OCI-LY7 (cell line): ENCODE data around the gene INAVA.

Source experiments
- CTCF ChIP-seq: fragments of 200-600 bp; sonication (generic); conservative IDR thresholded peaks from 2 replicates; pipeline ENCODE4 v1.5.1; 2014; ENCODE audit warnings: mild to moderate bottlenecking, antibody characterized with exemption, low read length, moderate library complexity, mixed read lengths
- EZH2phosphoT487 ChIP-seq: fragments of 200-600 bp; sonication (generic); IDR thresholded peaks from 2 replicates; pipeline ENCODE4 v1.6.1; 2018; ENCODE audit warnings: low read depth, borderline replicate concordance, mild to moderate bottlenecking, mixed run types, antibody characterized with exemption, low read length, moderate library complexity, mixed read lengths

DNA sequence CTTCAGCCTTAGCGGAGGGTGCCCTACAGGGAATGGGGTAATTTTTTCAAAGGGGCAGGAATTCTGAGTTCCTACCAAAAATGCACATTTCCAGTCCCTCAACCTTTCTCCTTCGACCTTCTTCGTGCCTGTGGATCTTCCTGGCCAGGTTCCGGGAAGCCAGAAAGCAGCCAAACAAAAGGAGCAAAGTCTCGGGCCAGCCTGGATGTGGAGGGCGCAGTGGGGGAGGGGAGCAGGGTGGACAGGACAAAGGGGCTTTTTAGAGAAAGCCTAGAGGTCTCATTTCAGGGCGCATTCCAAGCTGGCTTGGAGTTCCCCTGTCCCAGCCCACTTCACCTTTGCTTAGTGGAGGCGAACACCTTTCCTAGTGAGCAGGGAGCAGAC, 2.9 kb upstream of the INAVA start:
- TF ChIP-seq CTCF, result no peak
- no peak for TF ChIP-seq EZH2phosphoT487
